Measurements from ENCODE around the gene PSMC1.

Gene PSMC1

GRCh38 chr14:90296641-90297040, 40.3 kb downstream of the PSMC1 start:
- Histone ChIP-seq H3K27ac (ENCODE audit: low read length) (no peak overlapping the region), H3K36me3 (replicated peaks; ENCODE audit: low read depth, low read length) (peaks cover 24% of the 10 kb centered on the region), H3K4me1 (ENCODE audit: low read length) (peaks cover 9% of the 10 kb centered on the region), H3K4me3 (ENCODE audit: low read length) (no peak overlapping the region), H4K20me1 (ENCODE audit: insufficient read depth, low read length) (no peaks in the 10 kb centered on the region), H3K9ac (ENCODE audit: low read length) (no peak overlapping the region), H2AFZ (ENCODE audit: low read depth, low read length) (no peak overlapping the region), H3K4me2 (ENCODE audit: low read length) (no peak overlapping the region), H3K27me3 (ENCODE audit: low read depth, low read length) (no peaks in the 10 kb centered on the region), H3K79me2 (ENCODE audit: low read length) (no peaks in the 10 kb centered on the region), H3K9me3 (ENCODE audit: insufficient read depth, low read length) (no peaks in the 10 kb centered on the region)
- TF ChIP-seq CTCF (IDR thresholded peaks at IDR 0.05; ENCODE audit: low read depth, low read length) (no peak), EZH2phosphoT487 (IDR thresholded peaks at IDR 0.05; ENCODE audit: low read depth) (no peak)

GRCh38 chr14:90297876-90298629, 41.7 kb downstream of the PSMC1 start:
- Histone ChIP-seq H3K79me2 (ENCODE audit: low read length) (no peaks in the 10 kb centered on the region), H3K4me3 (ENCODE audit: low read length) (no peak overlapping the region), H3K4me1 (ENCODE audit: low read length) (peaks cover 9% of the 10 kb centered on the region), H3K9me3 (ENCODE audit: insufficient read depth, low read length) (no peaks in the 10 kb centered on the region), H3K9ac (ENCODE audit: low read length) (no peak overlapping the region), H3K36me3 (replicated peaks; ENCODE audit: low read depth, low read length) (peaks cover 20% of the 10 kb centered on the region), H3K27me3 (ENCODE audit: low read depth, low read length) (no peaks in the 10 kb centered on the region), H3K27ac (ENCODE audit: low read length) (no peak overlapping the region), H4K20me1 (ENCODE audit: insufficient read depth, low read length) (no peaks in the 10 kb centered on the region), H2AFZ (ENCODE audit: low read depth, low read length) (no peak overlapping the region), H3K4me2 (ENCODE audit: low read length) (no peak overlapping the region)
- TF ChIP-seq EZH2phosphoT487 (IDR thresholded peaks at IDR 0.05; ENCODE audit: low read depth): no peak
- no peak for TF ChIP-seq CTCF (IDR thresholded peaks at IDR 0.05; ENCODE audit: low read depth, low read length)

GRCh38 chr14:90299408-90299807, 43.1 kb downstream of the PSMC1 start:
- peaks cover 9% of the 10 kb centered on the region for H3K4me1 ChIP-seq (ENCODE audit: low read length)
- H3K79me2 ChIP-seq (ENCODE audit: low read length): no peaks in the 10 kb centered on the region
- H3K4me2 ChIP-seq (ENCODE audit: low read length): no peak overlapping the region; the same call in 1 of the 2 replicates
- TF ChIP-seq CTCF (IDR thresholded peaks at IDR 0.05; ENCODE audit: low read depth, low read length) (no peak), EZH2phosphoT487 (IDR thresholded peaks at IDR 0.05; ENCODE audit: low read depth) (no peak)
- H3K9ac ChIP-seq (ENCODE audit: low read length): no peak overlapping the region
- no peaks in the 10 kb centered on the region for H3K9me3 ChIP-seq (ENCODE audit: insufficient read depth, low read length)
- no peak overlapping the region for H3K27ac ChIP-seq (ENCODE audit: low read length)
- H3K4me3 ChIP-seq (ENCODE audit: low read length): no peak overlapping the region
- peaks cover 14% of the 10 kb centered on the region for H3K36me3 ChIP-seq (replicated peaks; ENCODE audit: low read depth, low read length)
- H2AFZ ChIP-seq (ENCODE audit: low read depth, low read length): no peak overlapping the region
- H4K20me1 ChIP-seq (ENCODE audit: insufficient read depth, low read length): no peaks in the 10 kb centered on the region
- H3K27me3 ChIP-seq (ENCODE audit: low read depth, low read length): no peaks in the 10 kb centered on the region

- Histone ChIP-seq H3K79me2 (ENCODE audit: low read length) (no peaks in the 10 kb centered on the region), H4K20me1 (ENCODE audit: insufficient read depth, low read length) (no peaks in the 10 kb centered on the region), H3K36me3 (replicated peaks; ENCODE audit: low read depth, low read length) (peaks cover 17% of the 10 kb centered on the region), H3K4me1 (ENCODE audit: low read length) (peaks cover 9% of the 10 kb centered on the region), H3K9me3 (ENCODE audit: insufficient read depth, low read length) (no peaks in the 10 kb centered on the region), H3K9ac (ENCODE audit: low read length) (no peak overlapping the region), H3K4me3 (ENCODE audit: low read length) (no peak overlapping the region), H3K27me3 (ENCODE audit: low read depth, low read length) (no peaks in the 10 kb centered on the region), H3K27ac (ENCODE audit: low read length) (no peak overlapping the region), H2AFZ (ENCODE audit: low read depth, low read length) (no peak overlapping the region), H3K4me2 (ENCODE audit: low read length) (no peak overlapping the region)
- TF ChIP-seq EZH2phosphoT487 (IDR thresholded peaks at IDR 0.05; ENCODE audit: low read depth) (no peak), CTCF (IDR thresholded peaks at IDR 0.05; ENCODE audit: low read depth, low read length) (no peak)
Measured at GRCh38 chr14:90300611-90301047, 44.3 kb downstream of the PSMC1 start.

Measured in OCI-LY3 (cell line).